Measurements from ENCODE around the gene OSBPL7. TPM values are rescaled to one million over a fixed set of nuclear protein-coding genes. Genes with fewer than 3 reads are reported as not detected.

OSBPL7 gene
- total RNA-seq, 2 experiments from 2014 or later: 18.4 to 24.6 TPM

DNA sequence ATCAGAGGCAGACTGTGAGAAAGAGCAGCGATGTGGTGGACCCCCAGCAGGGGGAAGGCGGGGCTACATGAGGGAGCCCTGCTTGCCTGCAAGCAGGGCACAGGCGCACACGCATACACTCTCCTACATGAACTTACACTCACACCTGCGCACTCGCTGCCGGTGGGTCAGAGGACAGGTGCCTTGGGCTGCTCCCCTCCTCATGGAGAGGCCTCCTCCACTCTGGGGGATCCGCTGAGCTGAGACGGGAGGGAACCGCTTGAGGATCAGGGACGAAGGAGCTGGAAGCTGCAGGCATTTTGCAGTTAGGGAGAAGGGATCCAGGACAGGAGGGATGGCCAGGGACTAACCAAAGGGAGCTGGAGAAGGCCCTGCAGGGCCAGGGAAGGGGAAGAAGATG, 14.2 kb downstream of the OSBPL7 start:
- CTCF ChIA-PET: no interaction called here
- no peaks in the 10 kb centered on the region for H3K9me3 Mint-ChIP-seq
- H3K4me3 Mint-ChIP-seq: no peak overlapping the region
- DNase-seq: no peak
- H3K4me1 Mint-ChIP-seq (ENCODE audit: low read depth): peaks cover 11% of the 10 kb centered on the region
- no peak overlapping the region for H3K27ac Mint-ChIP-seq
- peaks cover 11% of the 10 kb centered on the region for H3K36me3 Mint-ChIP-seq (ENCODE audit: low read depth)
- H3K27me3 Mint-ChIP-seq (ENCODE audit: low read depth): no peaks in the 10 kb centered on the region
- intact Hi-C loops (cut with micrococcal nuclease): no loop called here

DNA sequence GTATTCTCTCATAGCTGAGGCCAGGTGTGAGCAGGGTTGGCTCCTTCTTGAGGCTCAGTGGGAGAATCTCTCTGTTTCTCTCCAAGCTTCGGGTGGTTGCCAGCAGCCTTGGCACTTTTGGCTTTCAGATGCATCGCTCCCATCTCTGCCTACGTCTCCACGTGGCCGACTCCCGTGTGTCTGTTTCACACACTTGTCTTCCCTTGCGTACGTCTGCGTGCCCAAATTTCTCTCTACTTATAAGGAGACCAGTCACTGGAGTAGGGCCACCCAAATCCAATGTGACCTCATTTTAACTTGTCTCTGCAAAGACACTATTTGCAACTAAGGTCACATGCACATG, 14.7 kb downstream of the OSBPL7 start:
- CTCF ChIA-PET: no interaction called here
- no peak overlapping the region for H3K27ac Mint-ChIP-seq

DNA sequence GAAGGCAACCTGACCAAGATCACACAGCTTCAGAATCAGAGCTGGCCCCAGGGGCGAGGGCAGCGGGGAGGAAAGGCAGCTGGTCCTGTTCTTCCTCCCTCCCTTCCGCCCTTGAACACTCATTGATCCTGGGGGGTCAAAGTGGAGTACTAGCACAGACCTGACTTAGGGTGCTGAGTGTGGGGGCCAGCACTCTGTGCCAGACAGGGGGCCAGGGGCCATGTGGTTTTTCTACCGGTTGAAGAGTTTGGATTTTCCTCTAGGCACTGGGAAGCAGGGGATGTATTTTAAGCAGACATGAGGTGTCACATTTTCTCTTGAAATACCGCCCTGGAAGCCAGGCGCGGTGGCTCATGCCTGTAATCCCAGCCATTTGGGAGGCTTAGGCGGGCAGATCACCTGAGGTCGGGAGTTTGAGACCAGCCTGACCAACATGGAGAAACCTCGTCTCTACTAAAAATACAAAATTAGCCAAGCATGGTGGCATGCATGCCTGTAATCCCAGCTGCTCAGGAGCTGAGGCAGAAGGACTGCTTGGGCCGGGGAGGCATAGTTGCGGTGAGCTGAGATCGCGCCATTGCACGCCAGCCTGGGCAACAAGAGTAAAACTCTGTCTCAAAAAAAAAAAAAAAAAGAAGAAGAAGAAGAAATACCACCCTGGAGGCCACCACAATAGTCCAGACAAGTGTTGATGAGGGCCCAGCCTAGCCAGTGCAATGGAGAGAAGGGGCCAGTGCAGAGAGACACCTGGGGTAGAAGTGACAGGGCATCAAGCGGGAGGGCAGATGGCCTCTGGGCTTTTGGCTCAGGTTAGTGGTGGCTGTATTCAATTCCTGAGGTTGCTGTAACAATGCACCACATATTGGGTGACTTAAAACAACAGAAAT, 15.3 kb downstream of the OSBPL7 start:
- peaks cover 7% of the 10 kb centered on the region for H3K4me1 Mint-ChIP-seq (ENCODE audit: low read depth)
- H3K9me3 Mint-ChIP-seq: no peaks in the 10 kb centered on the region
- intact Hi-C loops (cut with micrococcal nuclease): no loop called here
- peaks cover 1% of the 10 kb centered on the region for H3K36me3 Mint-ChIP-seq (ENCODE audit: low read depth)
- no peaks in the 10 kb centered on the region for H3K27me3 Mint-ChIP-seq (ENCODE audit: low read depth)
- no peak overlapping the region for H3K4me3 Mint-ChIP-seq
- CTCF ChIA-PET: interaction anchor here (0.7 kb wide), 1 partner anchor 762 kb away, joined by 3 read pairs; no protein-coding TSS in a partner anchor
- no peak overlapping the region for H3K27ac Mint-ChIP-seq
- DNase-seq: no peak

More for the DNA sequence above, 14.7 kb downstream of the OSBPL7 start:
- intact Hi-C loops (cut with micrococcal nuclease): no loop called here
- DNase-seq: no peak
- no peaks in the 10 kb centered on the region for H3K27me3 Mint-ChIP-seq (ENCODE audit: low read depth)
- H3K9me3 Mint-ChIP-seq: no peaks in the 10 kb centered on the region
- no peak overlapping the region for H3K4me3 Mint-ChIP-seq
- H3K36me3 Mint-ChIP-seq (ENCODE audit: low read depth): peaks cover 7% of the 10 kb centered on the region
- H3K4me1 Mint-ChIP-seq (ENCODE audit: low read depth): peaks cover 11% of the 10 kb centered on the region

DNA sequence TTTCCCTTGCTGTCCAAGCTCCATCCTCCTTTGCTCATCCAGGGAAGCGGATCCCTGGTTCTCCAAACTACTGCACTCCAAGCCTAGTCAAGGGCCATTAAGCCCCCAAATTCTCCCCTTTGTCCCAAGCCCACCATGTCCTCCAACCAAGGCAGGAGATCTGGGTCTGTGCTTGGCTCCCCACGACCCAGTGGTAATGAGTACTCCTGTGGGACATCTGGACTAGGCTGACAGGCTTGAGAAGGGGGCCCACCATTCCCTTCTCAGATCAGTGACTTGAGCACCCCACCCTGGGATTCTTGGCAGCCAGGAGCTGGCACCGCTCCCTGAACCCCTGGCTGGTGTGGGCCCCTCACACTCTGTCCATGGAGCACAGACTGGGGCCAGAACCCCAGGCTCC, 17.1 kb downstream of the OSBPL7 start:
- no peaks in the 10 kb centered on the region for H3K27me3 Mint-ChIP-seq (ENCODE audit: low read depth)
- CTCF ChIA-PET: interaction anchor here (0.8 kb wide), 1 partner anchor 18 kb away, joined by 3 read pairs; no protein-coding TSS in a partner anchor
- no peaks in the 10 kb centered on the region for H3K4me1 Mint-ChIP-seq (ENCODE audit: low read depth)
- peak; percentile 1 for DNase-seq
- no peaks in the 10 kb centered on the region for H3K9me3 Mint-ChIP-seq
- H3K36me3 Mint-ChIP-seq (ENCODE audit: low read depth): no peaks in the 10 kb centered on the region
- no peak overlapping the region for H3K4me3 Mint-ChIP-seq
- intact Hi-C loops (cut with micrococcal nuclease): loop anchor here (5.0 kb wide), 2 partner anchors 182 to 442 kb away; no protein-coding TSS in a partner anchor
- no peak overlapping the region for H3K27ac Mint-ChIP-seq

DNA sequence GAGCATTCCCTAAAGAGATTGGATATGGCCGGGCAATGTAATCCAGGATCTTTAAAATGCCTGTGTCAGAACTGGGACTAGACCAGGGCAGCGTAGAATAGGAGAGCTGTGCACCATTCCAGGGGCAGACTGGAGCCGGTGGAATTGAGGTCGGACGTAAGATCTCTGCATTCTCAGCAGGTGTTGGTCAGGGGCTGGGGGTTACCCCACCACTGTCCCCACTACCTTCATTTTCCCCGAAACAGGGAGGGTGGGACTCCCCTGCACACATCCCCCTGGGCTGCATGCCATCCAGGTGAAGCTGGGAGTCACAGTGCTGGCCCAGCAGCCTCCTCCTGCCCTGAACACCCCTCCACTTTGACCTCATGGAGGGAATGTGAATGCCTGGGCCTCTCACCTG, 17.8 kb downstream of the OSBPL7 start:
- CTCF ChIA-PET: interaction anchor here (0.6 to 0.8 kb wide), 2 partner anchors 17 to 274 kb away, joined by 3 read pairs; no protein-coding TSS in a partner anchor
- peak; percentile 3 for DNase-seq
- H3K9me3 Mint-ChIP-seq: no peaks in the 10 kb centered on the region
- no peak overlapping the region for H3K27ac Mint-ChIP-seq
- H3K36me3 Mint-ChIP-seq (ENCODE audit: low read depth): no peaks in the 10 kb centered on the region
- H3K4me1 Mint-ChIP-seq (ENCODE audit: low read depth): no peaks in the 10 kb centered on the region
- no peak overlapping the region for H3K4me3 Mint-ChIP-seq
- no peaks in the 10 kb centered on the region for H3K27me3 Mint-ChIP-seq (ENCODE audit: low read depth)
- intact Hi-C loops (cut with micrococcal nuclease): loop anchor here (5.0 kb wide), 2 partner anchors 181 to 441 kb away; no protein-coding TSS in a partner anchor

DNA sequence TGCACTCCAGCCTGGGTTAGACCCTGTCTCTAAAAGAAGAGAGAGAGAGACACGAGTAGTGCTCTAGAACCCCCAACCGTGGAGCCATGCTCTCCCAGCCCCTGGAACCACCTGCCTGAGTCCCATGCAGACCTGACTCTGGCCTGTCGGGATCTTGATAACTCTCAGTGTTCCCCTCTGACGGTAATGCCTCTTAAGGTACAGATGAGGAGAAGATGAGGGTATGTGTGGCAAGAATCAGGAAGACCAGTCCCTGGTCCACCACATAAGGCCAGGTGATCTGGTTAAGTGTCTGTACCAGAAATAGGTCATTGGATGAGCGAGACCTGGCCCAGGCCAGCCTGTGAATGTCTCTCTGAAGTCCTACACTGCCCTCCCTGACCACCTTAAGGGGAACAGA, 18.4 kb downstream of the OSBPL7 start:
- Mint-ChIP-seq H3K4me3 (no peak overlapping the region), H3K27me3 (ENCODE audit: low read depth) (no peaks in the 10 kb centered on the region), H3K36me3 (ENCODE audit: low read depth) (no peaks in the 10 kb centered on the region), H3K9me3 (no peaks in the 10 kb centered on the region), H3K4me1 (ENCODE audit: low read depth) (no peaks in the 10 kb centered on the region), H3K27ac (no peak overlapping the region)
- no peak for DNase-seq
- CTCF ChIA-PET: interaction anchor here (0.6 to 1.8 kb wide), 4 partner anchors 15 to 275 kb away, joined by 3 to 7 read pairs (median 3); no protein-coding TSS in a partner anchor
- intact Hi-C loops (cut with micrococcal nuclease): loop anchor here (5.0 kb wide), 2 partner anchors 181 to 441 kb away; no protein-coding TSS in a partner anchor

DNA sequence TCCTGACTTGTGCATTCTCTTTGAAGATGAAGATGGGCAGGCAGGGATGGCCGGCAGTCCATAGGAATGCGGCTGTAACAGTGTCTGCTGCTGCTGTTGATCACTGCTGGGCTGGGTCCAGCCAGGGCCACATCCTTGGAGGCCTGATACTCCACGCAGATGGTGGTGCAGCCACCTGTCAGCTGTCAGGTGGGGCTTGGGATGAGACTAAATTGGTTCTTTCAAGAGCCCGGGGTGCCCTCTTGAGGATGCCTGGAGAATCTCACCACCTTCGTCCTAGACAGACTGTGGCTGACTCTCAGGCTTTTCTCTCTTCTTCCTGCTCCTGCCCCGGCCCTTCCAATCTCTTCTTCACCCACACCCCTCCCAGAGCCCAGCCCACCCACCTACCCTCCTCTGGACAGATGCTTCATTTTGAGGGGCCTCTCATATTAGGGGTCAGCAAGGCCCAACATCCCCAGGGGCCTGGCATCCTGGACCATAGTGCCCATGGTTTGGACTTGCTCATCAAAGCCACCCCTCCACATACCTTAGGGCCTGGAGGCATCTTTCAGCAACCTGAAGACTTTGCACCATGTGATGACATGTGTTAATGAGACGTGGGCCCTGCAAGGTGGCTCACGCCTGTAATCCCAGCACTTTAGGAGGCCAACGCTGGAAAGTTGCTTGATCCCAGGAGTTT, 19.1 kb downstream of the OSBPL7 start:
- no peaks in the 10 kb centered on the region for H3K27me3 Mint-ChIP-seq (ENCODE audit: low read depth)
- no peaks in the 10 kb centered on the region for H3K36me3 Mint-ChIP-seq (ENCODE audit: low read depth)
- no peak overlapping the region for H3K4me3 Mint-ChIP-seq
- H3K27ac Mint-ChIP-seq: no peak overlapping the region
- peak; percentile 73 for DNase-seq
- intact Hi-C loops (cut with micrococcal nuclease): loop anchor here (1.0 to 5.0 kb wide), 4 partner anchors 26 to 440 kb away; no protein-coding TSS in a partner anchor
- H3K4me1 Mint-ChIP-seq (ENCODE audit: low read depth): no peaks in the 10 kb centered on the region
- H3K9me3 Mint-ChIP-seq: no peaks in the 10 kb centered on the region
- CTCF ChIA-PET: interaction anchor here (0.7 to 1.9 kb wide), 15 partner anchors 9 to 253 kb away, joined by 3 to 10 read pairs (median 3); partner anchors contain the start of gene TBX21

DNA sequence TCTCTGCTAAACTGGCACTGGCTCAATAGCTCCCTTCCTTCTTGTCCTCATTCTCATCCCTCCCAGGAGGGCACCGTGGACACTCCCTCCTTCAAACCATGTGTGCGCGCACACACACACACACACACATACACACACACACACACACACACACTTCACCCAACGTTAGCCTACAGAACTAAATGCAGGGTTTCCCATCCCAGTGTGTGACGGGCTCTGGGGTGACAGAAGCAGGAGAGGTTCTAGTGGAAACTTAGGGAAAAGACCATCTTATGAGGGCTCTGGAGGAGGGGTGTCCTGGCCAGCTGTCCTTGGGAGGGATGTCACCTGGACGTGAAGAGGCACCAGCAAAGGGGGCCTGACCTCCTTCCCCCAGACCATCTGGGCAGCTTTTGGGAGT, 19.7 kb downstream of the OSBPL7 start:
- no peaks in the 10 kb centered on the region for H3K9me3 Mint-ChIP-seq
- no peaks in the 10 kb centered on the region for H3K4me1 Mint-ChIP-seq (ENCODE audit: low read depth)
- H3K4me3 Mint-ChIP-seq: no peak overlapping the region
- H3K27ac Mint-ChIP-seq: no peak overlapping the region
- CTCF ChIA-PET: interaction anchor here (0.6 to 1.9 kb wide), 18 partner anchors 9 to 252 kb away, joined by 3 to 10 read pairs (median 4); partner anchors contain the start of gene TBX21
- intact Hi-C loops (cut with micrococcal nuclease): loop anchor here (1.0 to 5.0 kb wide), 4 partner anchors 26 to 440 kb away; no protein-coding TSS in a partner anchor
- peak; percentile 2 for DNase-seq
- no peaks in the 10 kb centered on the region for H3K27me3 Mint-ChIP-seq (ENCODE audit: low read depth)
- no peaks in the 10 kb centered on the region for H3K36me3 Mint-ChIP-seq (ENCODE audit: low read depth)

DNA sequence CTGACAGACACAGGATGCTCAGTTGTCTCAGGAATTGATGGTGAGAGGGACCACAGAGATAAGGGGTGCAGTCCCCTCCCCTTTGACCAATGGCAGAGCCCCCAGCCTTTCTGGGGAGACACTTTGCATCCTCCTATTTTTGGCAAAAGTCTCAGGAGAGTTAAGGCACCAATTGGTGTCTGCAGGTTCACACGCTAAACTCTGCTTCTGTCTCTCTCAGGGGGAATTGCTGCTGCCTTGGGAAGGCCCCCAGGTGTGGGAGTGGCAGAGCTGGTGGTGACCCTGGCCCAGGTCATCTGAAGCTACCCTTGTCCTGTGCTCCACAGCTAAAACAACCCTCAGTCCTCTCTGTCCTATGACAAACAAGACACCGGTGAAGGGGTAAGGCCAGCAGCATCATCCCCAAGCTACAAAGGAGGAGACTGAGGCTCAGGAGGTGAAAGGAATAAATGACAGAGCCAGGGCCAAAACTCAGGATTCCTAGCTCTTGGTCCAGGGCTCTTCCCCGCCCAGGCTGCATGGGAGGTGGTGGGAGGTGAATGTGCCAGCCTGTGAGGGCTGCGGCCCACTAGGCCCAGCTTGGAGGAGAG, 20.3 kb downstream of the OSBPL7 start:
- H3K9me3 Mint-ChIP-seq: no peaks in the 10 kb centered on the region
- intact Hi-C loops (cut with micrococcal nuclease): loop anchor here (5.0 kb wide), 2 partner anchors 179 to 439 kb away; no protein-coding TSS in a partner anchor
- no peaks in the 10 kb centered on the region for H3K27me3 Mint-ChIP-seq (ENCODE audit: low read depth)
- no peaks in the 10 kb centered on the region for H3K4me1 Mint-ChIP-seq (ENCODE audit: low read depth)
- no peaks in the 10 kb centered on the region for H3K36me3 Mint-ChIP-seq (ENCODE audit: low read depth)
- DNase-seq: peak; percentile 2
- no peak overlapping the region for H3K4me3 Mint-ChIP-seq
- CTCF ChIA-PET: interaction anchor here (0.6 to 1.9 kb wide), 19 partner anchors 8 to 238 kb away, joined by 3 to 10 read pairs (median 3); partner anchors contain the start of gene TBX21
- no peak overlapping the region for H3K27ac Mint-ChIP-seq

DNA sequence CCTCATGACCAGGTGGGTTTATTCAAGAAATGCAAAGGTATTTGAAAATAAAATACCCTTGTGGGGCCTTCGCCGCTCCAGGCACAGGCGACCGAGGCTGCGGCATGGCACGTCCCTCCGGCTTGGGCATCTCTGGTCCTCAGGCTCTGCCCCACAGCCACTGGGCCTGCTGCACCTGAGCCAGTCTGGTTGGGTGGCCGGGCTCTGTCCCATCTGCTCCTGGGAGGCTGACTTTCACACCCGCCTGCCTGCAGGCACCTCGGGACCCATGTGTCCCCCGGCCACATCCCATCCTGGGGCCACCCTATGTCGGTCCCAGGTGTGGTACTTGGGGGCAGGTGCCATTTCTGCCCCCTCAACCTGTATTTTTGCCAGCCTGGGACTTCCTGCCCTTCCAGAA, 20.9 kb downstream of the OSBPL7 start:
- CTCF ChIA-PET: interaction anchor here (0.6 to 1.9 kb wide), 7 partner anchors 22 to 238 kb away, joined by 3 to 10 read pairs (median 5); no protein-coding TSS in a partner anchor

DNA sequence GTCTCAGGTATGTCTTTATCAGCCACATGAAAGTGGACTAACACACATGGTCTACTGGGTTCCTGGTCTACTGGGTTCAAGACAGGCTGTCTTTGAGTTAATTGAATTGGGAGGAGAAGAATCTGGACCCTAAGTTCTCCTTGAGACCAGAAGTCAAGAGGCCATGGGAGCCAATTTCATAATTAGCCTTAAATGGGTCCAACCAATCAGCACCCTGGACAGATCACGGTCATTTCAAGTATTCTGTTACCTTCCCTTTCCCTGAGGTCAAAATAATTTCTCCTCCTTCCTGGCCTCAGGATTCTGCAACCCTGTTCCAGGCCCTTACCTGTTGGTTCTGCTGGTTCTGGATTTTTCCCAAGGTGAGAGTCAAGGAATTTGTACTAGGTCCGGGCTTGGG, 23.8 kb downstream of the OSBPL7 start:
- Mint-ChIP-seq H3K9me3 (no peaks in the 10 kb centered on the region), H3K4me3 (no peak overlapping the region), H3K36me3 (ENCODE audit: low read depth) (no peaks in the 10 kb centered on the region), H3K27me3 (ENCODE audit: low read depth) (peaks cover 9% of the 10 kb centered on the region), H3K27ac (no peak overlapping the region), H3K4me1 (ENCODE audit: low read depth) (no peaks in the 10 kb centered on the region)
- CTCF ChIA-PET: interaction anchor here (0.6 kb wide), 1 partner anchor 166 kb away, joined by 3 read pairs; no protein-coding TSS in a partner anchor
- peak; percentile 20 for DNase-seq
- intact Hi-C loops (cut with micrococcal nuclease): no loop called here

More for the DNA sequence above, 20.9 kb downstream of the OSBPL7 start:
- H3K4me1 Mint-ChIP-seq (ENCODE audit: low read depth): no peaks in the 10 kb centered on the region
- intact Hi-C loops (cut with micrococcal nuclease): loop anchor here (5.0 kb wide), 2 partner anchors 178 to 438 kb away; no protein-coding TSS in a partner anchor
- H3K27me3 Mint-ChIP-seq (ENCODE audit: low read depth): no peaks in the 10 kb centered on the region
- H3K9me3 Mint-ChIP-seq: no peaks in the 10 kb centered on the region
- H3K27ac Mint-ChIP-seq: no peak overlapping the region
- H3K4me3 Mint-ChIP-seq: no peak overlapping the region
- DNase-seq: no peak
- H3K36me3 Mint-ChIP-seq (ENCODE audit: low read depth): no peaks in the 10 kb centered on the region
